GM12872 (cell line): ENCODE measurements around the gene DMRTB1.

ENCODE experiments used
- TF ChIP-seq, protein P1 (sequence below): IDR thresholded peaks from 3 replicates; pipeline ENCODE4 v1.5.1; 2011; ENCODE audit warnings: low read depth, mild to moderate bottlenecking, low read length, moderate library complexity; ENCODE audit not compliant: insufficient read depth

Gene DMRTB1

DNA sequence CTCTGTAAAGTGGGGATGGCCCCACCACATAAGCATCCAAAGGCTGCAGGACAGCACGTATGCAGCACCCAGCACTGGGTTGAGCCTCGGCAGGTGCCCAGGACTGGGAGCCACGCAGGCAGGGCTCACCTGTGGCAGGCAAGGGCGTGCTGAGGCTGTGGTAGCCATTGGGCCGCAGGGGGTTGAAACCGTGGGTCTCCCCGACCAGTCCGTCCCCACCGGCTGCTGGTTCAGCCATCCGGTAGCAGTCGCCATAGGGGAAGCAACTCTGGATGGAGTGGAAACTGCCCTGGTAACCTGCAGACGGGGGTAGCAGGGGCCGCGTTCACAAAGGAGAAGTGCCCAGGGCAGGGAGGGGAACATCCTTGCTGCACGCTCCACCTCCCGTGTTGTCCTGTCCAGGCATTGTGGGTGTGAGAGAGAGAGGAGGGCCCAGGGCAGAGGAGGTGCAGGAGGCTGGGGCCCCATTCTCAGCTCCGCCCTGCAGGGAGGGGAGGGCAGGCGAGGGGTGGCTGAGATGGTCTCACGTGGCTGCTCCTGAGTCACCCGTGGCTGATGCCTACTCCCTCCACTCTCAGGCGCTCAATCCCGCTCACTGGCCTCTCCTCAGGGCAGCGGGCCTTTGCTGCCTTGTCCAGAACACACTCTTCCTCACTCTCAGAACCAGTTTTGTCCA, 49.9 kb downstream of the DMRTB1 start:
- TF ChIP-seq, protein P1, sequence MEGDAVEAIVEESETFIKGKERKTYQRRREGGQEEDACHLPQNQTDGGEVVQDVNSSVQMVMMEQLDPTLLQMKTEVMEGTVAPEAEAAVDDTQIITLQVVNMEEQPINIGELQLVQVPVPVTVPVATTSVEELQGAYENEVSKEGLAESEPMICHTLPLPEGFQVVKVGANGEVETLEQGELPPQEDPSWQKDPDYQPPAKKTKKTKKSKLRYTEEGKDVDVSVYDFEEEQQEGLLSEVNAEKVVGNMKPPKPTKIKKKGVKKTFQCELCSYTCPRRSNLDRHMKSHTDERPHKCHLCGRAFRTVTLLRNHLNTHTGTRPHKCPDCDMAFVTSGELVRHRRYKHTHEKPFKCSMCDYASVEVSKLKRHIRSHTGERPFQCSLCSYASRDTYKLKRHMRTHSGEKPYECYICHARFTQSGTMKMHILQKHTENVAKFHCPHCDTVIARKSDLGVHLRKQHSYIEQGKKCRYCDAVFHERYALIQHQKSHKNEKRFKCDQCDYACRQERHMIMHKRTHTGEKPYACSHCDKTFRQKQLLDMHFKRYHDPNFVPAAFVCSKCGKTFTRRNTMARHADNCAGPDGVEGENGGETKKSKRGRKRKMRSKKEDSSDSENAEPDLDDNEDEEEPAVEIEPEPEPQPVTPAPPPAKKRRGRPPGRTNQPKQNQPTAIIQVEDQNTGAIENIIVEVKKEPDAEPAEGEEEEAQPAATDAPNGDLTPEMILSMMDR, result no peak

DNA sequence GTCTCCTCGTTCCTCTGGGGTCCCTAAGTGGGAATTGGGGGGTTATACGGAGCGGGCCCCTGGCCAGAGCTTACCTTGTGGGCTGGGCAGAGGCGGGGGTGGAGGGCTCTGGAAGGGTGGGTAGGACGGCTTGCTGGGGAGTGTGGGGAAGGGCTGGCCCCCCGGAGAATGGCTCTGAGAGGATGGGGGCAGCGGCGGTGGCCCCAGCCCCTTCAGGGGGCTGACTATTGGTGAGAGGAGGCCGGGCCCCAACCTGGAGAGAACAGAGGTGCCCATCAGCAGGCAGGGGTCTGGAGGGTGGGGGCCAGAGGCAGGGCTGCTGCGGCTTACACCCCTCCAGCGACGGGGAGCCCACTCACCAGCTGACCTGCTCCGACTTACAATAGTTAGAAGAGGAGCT, 50.6 kb downstream of the DMRTB1 start:
- TF ChIP-seq, protein P1, result no peak

DNA sequence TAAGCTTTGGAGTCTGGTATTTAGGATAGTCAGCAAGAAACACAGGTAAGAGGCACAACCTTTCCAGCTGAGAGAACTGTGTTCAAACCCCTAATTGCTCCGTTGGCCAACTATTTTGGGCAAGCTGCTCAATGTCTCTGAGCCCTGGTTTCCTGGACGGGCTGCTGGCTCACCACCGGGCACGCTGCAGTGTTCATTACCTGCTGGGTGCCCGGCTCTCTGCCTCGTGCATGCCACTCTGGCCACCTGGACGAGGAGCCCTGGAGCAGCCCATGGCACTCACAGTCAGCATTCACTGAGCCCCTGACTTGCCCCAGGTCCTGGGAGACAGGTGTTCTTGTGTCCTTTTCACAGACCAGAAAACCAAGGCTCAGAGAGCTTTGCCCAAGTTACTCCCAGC, 51.0 kb downstream of the DMRTB1 start:
- TF ChIP-seq, protein P1, result no peak

DNA sequence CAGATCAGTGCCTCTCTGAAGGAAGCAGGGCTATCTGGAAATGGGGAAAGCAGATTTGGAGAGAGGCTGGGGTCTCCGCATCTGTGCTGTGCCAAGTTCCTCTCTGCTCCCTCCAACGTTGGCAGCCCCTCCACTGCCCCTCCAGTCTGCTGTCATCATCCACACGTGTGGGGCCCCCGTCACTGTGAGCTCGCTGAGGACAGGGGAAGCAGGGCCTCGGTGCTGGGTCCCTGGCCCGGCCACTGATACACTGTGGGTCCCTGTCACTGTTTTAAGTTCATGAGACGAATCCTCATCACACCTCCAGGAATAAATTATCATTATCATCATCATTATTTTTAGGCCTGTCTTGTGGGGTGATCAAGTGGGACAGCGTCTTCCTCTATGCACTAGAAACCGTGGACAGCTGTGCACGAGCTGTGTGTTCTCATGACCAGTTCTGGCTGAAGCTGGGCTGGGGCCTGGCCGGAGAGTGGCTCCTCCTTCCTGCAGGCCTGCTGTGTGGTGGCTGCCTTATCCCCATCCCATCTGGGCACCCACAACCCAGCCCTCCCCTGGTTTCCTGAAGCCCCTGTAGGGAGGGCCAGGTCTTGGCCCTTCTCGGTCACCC, 52.2 kb downstream of the DMRTB1 start:
- TF ChIP-seq, protein P1, result no peak

DNA sequence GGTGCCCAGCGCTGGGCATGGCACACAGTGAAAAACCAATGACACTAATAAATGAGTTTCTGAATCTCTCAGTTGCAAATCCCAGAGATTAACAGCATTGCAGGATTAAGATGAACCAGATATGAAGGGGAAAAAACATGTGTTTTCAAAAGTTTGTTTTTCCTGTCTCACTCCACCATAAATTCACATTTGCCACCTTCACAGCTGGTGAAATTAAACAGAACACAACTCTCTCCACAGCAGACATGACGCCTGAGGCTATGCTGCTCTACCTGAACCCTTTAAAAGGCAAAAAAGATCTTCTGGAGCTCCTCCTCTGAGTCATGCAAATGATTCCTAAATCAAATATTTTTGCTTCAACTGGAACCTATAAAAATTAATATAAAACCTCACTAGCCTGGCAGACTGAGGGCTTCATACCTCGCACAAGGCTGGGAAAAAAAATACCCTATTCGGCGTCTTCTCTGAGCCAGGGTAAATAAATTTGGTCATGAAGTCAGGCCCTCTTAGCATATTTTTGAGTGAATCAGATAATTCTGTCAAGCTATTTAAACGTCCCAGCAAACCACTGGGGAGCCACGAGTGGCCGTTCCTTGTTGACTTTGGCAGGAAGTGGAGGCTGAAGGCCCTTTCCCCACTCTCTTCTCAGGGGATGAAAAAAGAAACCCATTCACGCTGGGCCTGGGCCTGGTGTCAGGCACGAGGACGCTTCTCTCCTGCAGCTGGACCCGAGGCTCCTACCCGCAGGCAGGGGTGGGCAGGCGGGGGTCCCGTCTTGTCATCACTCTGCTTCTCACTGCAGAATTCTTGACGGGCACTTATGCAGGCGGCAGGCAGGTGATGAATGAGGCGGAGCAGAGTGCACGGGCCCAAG, 53.0 kb downstream of the DMRTB1 start:
- TF ChIP-seq, protein P1, result no peak

DNA sequence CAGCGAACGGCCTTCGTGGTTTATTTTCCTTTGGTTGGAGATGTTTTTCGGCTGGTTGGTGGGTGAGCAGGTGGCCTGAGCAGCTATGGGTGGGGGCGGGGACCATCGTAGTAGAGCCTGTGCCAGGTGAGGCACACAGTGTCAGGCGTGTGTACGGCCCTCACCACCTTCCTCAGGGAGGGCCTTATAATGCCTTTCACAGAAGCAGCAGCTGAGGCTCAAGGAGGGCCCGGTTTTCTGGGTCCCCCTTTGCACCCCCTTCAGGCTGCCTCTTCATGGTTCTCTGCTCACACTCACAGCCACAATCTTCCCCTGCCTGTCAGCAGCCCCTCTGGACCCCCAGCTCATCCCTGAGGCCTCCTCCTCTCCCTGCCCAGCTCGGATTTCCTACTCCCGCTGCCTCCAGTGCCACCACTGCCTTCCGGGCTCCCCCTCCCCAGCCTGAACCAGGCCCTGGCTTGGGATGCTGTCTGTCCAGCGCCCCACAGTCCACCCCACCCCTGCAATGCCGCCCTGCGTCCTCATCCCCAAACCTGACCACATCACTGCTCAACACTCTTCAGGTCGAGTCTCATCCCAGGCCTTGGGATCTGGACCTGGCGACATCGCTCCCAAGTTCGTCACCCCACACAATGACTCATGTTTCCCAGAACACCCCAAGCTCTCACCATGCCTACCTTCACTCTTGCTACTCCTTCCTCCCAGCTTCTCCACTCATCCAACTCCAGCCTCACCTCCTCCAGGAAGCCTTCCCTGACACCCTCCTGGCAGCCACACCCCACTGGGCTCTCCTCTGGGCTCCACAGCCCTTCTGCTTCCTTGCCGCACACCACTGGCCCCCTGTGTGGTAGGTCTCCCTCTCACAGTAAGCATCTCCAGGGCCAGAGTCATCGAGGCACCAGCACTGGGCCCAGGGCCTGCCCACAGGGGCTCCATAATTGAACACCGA, 53.9 kb downstream of the DMRTB1 start:
- TF ChIP-seq, protein P1, result no peak
